Measurements from ENCODE around the gene SEC22C. TPM values are rescaled to one million over a fixed set of nuclear protein-coding genes. Genes with fewer than 3 reads are reported as not detected.
A peak's percentile ranks its signal among the peaks of the same experiment; 100 is the strongest.

The SEC22C gene
- total RNA-seq, 2 donors from 2014 or later: 78.0 to 120 TPM

DNA sequence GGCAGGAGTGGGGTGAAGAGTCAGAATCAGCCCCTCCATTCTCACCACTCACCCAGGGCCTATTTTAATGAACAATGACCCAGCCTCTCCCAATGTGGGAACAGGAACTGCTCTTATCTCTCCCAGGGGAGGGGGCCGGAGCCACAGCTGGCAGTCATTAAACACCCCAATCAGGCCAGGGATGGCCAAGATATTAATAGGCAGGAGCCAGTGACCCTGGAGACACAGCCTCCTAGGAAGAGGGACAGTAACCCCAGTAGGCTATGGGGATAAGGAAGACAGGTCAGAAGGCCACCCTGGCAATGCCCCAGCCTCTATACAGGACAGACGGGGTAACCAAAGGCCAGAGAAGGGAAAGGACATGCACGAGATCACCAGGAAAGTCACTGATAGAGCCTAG, 40.7 kb downstream of the SEC22C start:
- Histone ChIP-seq H3K4me3 (no peak overlapping the region), H3K4me1 (replicated peaks) (peaks cover 27% of the 10 kb centered on the region), H3K36me3 (no peaks in the 10 kb centered on the region), H3K27ac (no peak overlapping the region), H3K9me3 (no peaks in the 10 kb centered on the region), H3K27me3 (replicated peaks; ENCODE audit: insufficient read depth) (no peaks in the 10 kb centered on the region)
- WGBS: 80% methylated on average over 3 of the region's 3 CpGs
- TF ChIP-seq, protein P1, sequence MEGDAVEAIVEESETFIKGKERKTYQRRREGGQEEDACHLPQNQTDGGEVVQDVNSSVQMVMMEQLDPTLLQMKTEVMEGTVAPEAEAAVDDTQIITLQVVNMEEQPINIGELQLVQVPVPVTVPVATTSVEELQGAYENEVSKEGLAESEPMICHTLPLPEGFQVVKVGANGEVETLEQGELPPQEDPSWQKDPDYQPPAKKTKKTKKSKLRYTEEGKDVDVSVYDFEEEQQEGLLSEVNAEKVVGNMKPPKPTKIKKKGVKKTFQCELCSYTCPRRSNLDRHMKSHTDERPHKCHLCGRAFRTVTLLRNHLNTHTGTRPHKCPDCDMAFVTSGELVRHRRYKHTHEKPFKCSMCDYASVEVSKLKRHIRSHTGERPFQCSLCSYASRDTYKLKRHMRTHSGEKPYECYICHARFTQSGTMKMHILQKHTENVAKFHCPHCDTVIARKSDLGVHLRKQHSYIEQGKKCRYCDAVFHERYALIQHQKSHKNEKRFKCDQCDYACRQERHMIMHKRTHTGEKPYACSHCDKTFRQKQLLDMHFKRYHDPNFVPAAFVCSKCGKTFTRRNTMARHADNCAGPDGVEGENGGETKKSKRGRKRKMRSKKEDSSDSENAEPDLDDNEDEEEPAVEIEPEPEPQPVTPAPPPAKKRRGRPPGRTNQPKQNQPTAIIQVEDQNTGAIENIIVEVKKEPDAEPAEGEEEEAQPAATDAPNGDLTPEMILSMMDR (IDR thresholded peaks at IDR 0.05): no peak
- TF ChIP-seq POLR2A (IDR thresholded peaks at IDR 0.05) (no peak), POLR2AphosphoS5 (IDR thresholded peaks at IDR 0.05) (no peak)
- no peak for DNase-seq (ENCODE audit: low spot score)
- intact Hi-C loops (cut with DNase I): loop anchor here (10.0 kb wide), 1 partner anchor 316 kb away; no protein-coding TSS in a partner anchor

DNA sequence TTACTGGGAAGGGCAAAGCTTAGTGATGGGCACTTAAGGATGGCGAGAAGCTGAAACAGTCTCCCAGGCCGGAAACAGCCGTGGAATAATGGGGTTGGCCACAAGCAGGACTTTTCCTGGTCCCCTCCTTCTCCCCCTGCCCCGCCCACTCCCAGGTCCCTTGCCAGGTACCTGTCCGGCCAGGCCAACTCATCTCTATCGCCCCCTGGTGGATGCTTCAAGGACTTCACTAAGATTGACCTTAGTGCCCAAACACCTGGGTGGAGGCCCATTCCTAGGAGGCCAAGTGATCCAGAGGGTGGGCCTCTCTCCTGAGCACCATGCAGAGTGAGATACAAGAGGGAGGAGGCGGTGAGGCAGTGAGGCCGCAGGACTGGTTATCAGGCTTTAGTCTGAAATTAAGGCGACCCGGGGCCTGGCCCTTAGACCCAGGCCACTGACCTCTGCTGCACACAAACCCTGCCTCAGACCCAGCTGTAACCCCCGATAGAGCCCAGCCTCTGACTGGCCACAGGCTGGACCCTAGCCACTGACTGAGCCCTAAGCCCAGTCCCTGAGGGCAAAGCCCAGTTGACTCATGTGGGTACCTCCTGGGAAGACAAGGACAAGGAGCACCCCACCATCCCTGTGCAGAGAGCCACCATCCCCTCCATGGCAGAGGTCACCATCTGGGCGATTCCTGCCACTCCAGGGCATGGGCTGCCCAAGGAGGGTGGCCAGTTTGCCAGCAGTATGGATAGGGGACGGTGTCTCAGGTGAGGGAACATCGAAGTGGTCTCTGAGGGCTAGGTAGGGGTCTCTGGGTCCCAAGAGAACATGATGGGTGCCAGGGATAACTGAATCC, 41.7 kb downstream of the SEC22C start:
- DNase-seq (ENCODE audit: low spot score): peak; percentile 67
- H3K9me3 ChIP-seq: no peaks in the 10 kb centered on the region
- TF ChIP-seq, protein P1 (IDR thresholded peaks at IDR 0.05): peak; percentile 82 to 89 (median 86)
- TF ChIP-seq POLR2AphosphoS5 (IDR thresholded peaks at IDR 0.05) (peak; percentile 77), POLR2A (IDR thresholded peaks at IDR 0.05) (no peak)
- H3K27me3 ChIP-seq (replicated peaks; ENCODE audit: insufficient read depth): no peaks in the 10 kb centered on the region
- no peak overlapping the region for H3K4me3 ChIP-seq
- peak overlapping the region; percentile 23 to 29 for H3K27ac ChIP-seq
- intact Hi-C loops (cut with DNase I): loop anchor here (10.0 kb wide), 1 partner anchor 315 kb away; no protein-coding TSS in a partner anchor
- H3K4me1 ChIP-seq (replicated peaks): peaks cover 19% of the 10 kb centered on the region
- H3K36me3 ChIP-seq: no peaks in the 10 kb centered on the region
- WGBS: 65% methylated on average over 14 of the region's 14 CpGs

DNA sequence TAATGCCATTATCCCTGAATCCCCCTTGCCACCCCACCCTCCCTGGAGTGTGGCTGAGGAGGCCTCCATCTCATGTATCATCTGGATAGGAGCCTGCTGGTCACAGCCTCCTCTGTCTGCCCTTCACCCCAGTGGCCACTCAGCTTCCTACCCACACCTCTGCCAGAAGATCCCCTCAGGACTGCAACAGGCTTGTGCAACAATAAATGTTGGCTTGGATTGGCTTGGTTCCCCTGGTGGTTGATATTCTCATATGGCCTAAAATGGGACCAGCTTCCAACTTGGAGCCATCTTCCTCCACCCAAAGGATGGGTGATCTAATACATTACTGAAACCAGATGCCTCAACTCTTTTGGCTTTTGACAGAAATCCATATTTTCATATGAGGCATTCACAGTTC, 44.4 kb downstream of the SEC22C start:
- no peaks in the 10 kb centered on the region for H3K27me3 ChIP-seq (replicated peaks; ENCODE audit: insufficient read depth)
- H3K4me1 ChIP-seq (replicated peaks): peaks cover 2% of the 10 kb centered on the region
- TF ChIP-seq, protein P1 (IDR thresholded peaks at IDR 0.05): no peak
- TF ChIP-seq POLR2AphosphoS5 (IDR thresholded peaks at IDR 0.05) (no peak), POLR2A (IDR thresholded peaks at IDR 0.05) (no peak)
- H3K9me3 ChIP-seq: no peaks in the 10 kb centered on the region
- peaks cover 0 to 2% of the 10 kb centered on the region in 2 donors for H3K36me3 ChIP-seq
- no peak overlapping the region for H3K27ac ChIP-seq
- no peak for DNase-seq (ENCODE audit: low spot score)
- no peak overlapping the region for H3K4me3 ChIP-seq
- intact Hi-C loops (cut with DNase I): no loop called here

DNA sequence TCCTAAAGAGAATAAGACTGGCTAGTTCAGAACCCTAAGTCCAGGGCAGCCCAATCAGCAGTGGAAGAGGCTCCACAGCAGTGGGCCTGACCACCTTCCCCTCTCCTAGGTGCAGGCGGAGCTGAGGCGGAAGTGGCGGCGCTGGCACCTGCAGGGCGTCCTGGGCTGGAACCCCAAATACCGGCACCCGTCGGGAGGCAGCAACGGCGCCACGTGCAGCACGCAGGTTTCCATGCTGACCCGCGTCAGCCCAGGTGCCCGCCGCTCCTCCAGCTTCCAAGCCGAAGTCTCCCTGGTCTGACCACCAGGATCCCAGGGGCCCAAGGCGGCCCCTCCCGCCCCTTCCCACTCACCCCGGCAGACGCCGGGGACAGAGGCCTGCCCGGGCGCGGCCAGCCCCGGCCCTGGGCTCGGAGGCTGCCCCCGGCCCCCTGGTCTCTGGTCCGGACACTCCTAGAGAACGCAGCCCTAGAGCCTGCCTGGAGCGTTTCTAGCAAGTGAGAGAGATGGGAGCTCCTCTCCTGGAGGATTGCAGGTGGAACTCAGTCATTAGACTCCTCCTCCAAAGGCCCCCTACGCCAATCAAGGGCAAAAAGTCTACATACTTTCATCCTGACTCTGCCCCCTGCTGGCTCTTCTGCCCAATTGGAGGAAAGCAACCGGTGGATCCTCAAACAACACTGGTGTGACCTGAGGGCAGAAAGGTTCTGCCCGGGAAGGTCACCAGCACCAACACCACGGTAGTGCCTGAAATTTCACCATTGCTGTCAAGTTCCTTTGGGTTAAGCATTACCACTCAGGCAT, 45.6 kb downstream of the SEC22C start:
- H3K27ac ChIP-seq: no peak overlapping the region
- peaks cover 0 to 2% of the 10 kb centered on the region in 2 donors for H3K36me3 ChIP-seq
- intact Hi-C loops (cut with DNase I): no loop called here
- H3K4me1 ChIP-seq (replicated peaks): peaks cover 2% of the 10 kb centered on the region
- H3K27me3 ChIP-seq (replicated peaks; ENCODE audit: insufficient read depth): no peaks in the 10 kb centered on the region
- no peaks in the 10 kb centered on the region for H3K9me3 ChIP-seq
- DNase-seq (ENCODE audit: low spot score): peak; percentile 38
- H3K4me3 ChIP-seq: no peak overlapping the region
- WGBS: 77% methylated on average over 24 of the region's 35 CpGs
- TF ChIP-seq POLR2AphosphoS5 (IDR thresholded peaks at IDR 0.05): no peak
- TF ChIP-seq, protein P1 (IDR thresholded peaks at IDR 0.05): peak in 3 of 4 experiments; percentile 35 to 54 (median 52)

All from prostate gland (tissue), 2 donors.